Activated T-cell treated with anti-CD3 and anti-CD28 coated beads, Interleukin-2, amount 50 U/mL, for 4 hours (primary cell): Measurements from ENCODE around the gene MPV17. TPM values are rescaled to one million over a fixed set of nuclear protein-coding genes. Genes with fewer than 3 reads are reported as not detected.
A peak's percentile ranks its signal among the peaks of the same experiment; 100 is the strongest.

Source experiments
- ATAC-seq, 2 donors: fragments of 200-7000 bp; cut with Tn5 transposase; one replicate each; pipeline ENCODE4 v1.10.0; 2021
- DNase-seq: peaks from one replicate; pipeline ENCODE4 v3.0.0-alpha.2; 2020
- H3K27me3 Mint-ChIP-seq: one replicate; pipeline ENCODE4 v1.8.0; 2021; ENCODE audit warnings: low read depth, mixed read lengths
- H3K36me3 Mint-ChIP-seq: one replicate; pipeline ENCODE4 v1.8.0; 2022; ENCODE audit warnings: mixed read lengths; ENCODE audit not compliant: insufficient read depth
- H3K4me1 Mint-ChIP-seq: one replicate; pipeline ENCODE4 v1.8.0; 2021; ENCODE audit warnings: low read depth, mixed read lengths
- H3K4me3 Mint-ChIP-seq: one replicate; pipeline ENCODE4 v1.8.0; 2021; ENCODE audit warnings: mild to moderate bottlenecking, moderate library complexity, mixed read lengths
- H3K9me3 Mint-ChIP-seq: one replicate; pipeline ENCODE4 v1.8.0; 2021; ENCODE audit warnings: mixed read lengths
- total RNA-seq, 3 donors: library from RNA; stranded (reverse); gene quantifications; one replicate each; pipeline ENCODE4 v1.2.1, GENCODE V29; 2021

The MPV17 gene
- total RNA-seq, 3 donors from 2014 or later, result 84.6 to 89.4 (median 87.5) TPM

GRCh38 chr2:27261926-27262298 lies 61.0 kb downstream of the MPV17 start:
- H3K27me3 Mint-ChIP-seq, result peaks cover 65% of the 10 kb centered on the region
- no peaks in the 10 kb centered on the region for H3K9me3 Mint-ChIP-seq
- H3K4me3 Mint-ChIP-seq, result peak overlapping the region; percentile 53
- ATAC-seq (no peak), DNase-seq (no peak)
- H3K36me3 Mint-ChIP-seq, result no peaks in the 10 kb centered on the region
- H3K4me1 Mint-ChIP-seq, result peaks cover 33% of the 10 kb centered on the region

- Mint-ChIP-seq H3K36me3 (no peaks in the 10 kb centered on the region), H3K27me3 (peaks cover 71% of the 10 kb centered on the region), H3K9me3 (no peaks in the 10 kb centered on the region), H3K4me1 (peaks cover 33% of the 10 kb centered on the region), H3K4me3 (peak overlapping the region; percentile 53)
- ATAC-seq, result no peak
- DNase-seq, result no peak
Measured at GRCh38 chr2:27261241-27261925, 61.5 kb downstream of the MPV17 start.

Other genes with a start within 250 kb of the MPV17 start
- 1 to 10 TPM in 2 of 3 donors, under 1 TPM in 1; 0.76 to 1.4 (median 1.3) TPM for gene EMILIN1, start 244.5 kb downstream of the MPV17 start, total RNA-seq
- gene KHK, start 236.3 kb downstream of the MPV17 start, total RNA-seq, result 10 to 100 TPM in 1 of 3 donors, 1 to 10 TPM in 2; 5.2 to 10.7 (median 5.5) TPM
- 1 to 10 TPM; 2.6 to 7.3 (median 2.7) TPM for gene CGREF1, start 204.0 kb downstream of the MPV17 start, total RNA-seq
- gene ABHD1, start 199.3 kb downstream of the MPV17 start, total RNA-seq, result not detected
- 100 to 1,000 TPM in 2 of 3 donors, 10 to 100 TPM in 1; 98.0 to 119 (median 106) TPM for gene PREB, start 188.5 kb downstream of the MPV17 start, total RNA-seq
- gene PRR30, start 183.7 kb downstream of the MPV17 start, total RNA-seq, result not detected
- not detected for gene TCF23, start 174.1 kb downstream of the MPV17 start, total RNA-seq
- 10 to 100 TPM; 84.1 to 91.7 (median 85.1) TPM for gene ATRAID, start 111.1 kb downstream of the MPV17 start, total RNA-seq
- 100 to 1,000 TPM; 128 to 143 (median 141) TPM for gene SLC5A6, start 110.8 kb downstream of the MPV17 start, total RNA-seq
- gene CAD, start 105.7 kb downstream of the MPV17 start, total RNA-seq, result 100 to 1,000 TPM; 162 to 201 (median 185) TPM
- under 1 TPM; 0.15 to 0.43 (median 0.18) TPM for gene SLC30A3, start 60.0 kb downstream of the MPV17 start, total RNA-seq
- gene DNAJC5G, start 47.7 kb downstream of the MPV17 start, total RNA-seq, result not detected
- under 1 TPM; 0.21 to 0.40 (median 0.22) TPM for gene TRIM54, start 40.7 kb downstream of the MPV17 start, total RNA-seq
- gene UCN, start 14.7 kb downstream of the MPV17 start, total RNA-seq, result 1 to 10 TPM in 1 of 3 donors, under 1 TPM in 2; 0.71 to 1.1 (median 0.78) TPM
- gene GTF3C2, start 33.7 kb upstream of the MPV17 start, total RNA-seq, result 100 to 1,000 TPM; 102 to 110 (median 107) TPM
- gene EIF2B4, start 47.2 kb upstream of the MPV17 start, total RNA-seq, result 10 to 100 TPM; 63.4 to 69.8 (median 65.0) TPM
- gene SNX17, start 47.5 kb upstream of the MPV17 start, total RNA-seq, result 100 to 1,000 TPM; 117 to 125 (median 123) TPM
- gene ZNF513, start 57.6 kb upstream of the MPV17 start, total RNA-seq, result 10 to 100 TPM in 2 of 3 donors, 1 to 10 TPM in 1; 8.4 to 11.0 (median 10.4) TPM
- gene PPM1G, start 86.5 kb upstream of the MPV17 start, total RNA-seq, result 100 to 1,000 TPM; 177 to 208 (median 186) TPM
- gene NRBP1, start 105.5 kb upstream of the MPV17 start, total RNA-seq, result 100 to 1,000 TPM in 1 of 3 donors, 10 to 100 TPM in 2; 99.0 to 103 (median 99.4) TPM
- 1 to 10 TPM; 4.8 to 5.4 (median 5.2) TPM for gene KRTCAP3, start 119.3 kb upstream of the MPV17 start, total RNA-seq
- gene IFT172, start 166.6 kb upstream of the MPV17 start, total RNA-seq, result 1 to 10 TPM; 5.2 to 7.5 (median 6.7) TPM
- gene FNDC4, start 172.1 kb upstream of the MPV17 start, total RNA-seq, result under 1 TPM in 1 of 3 donors, not detected in 2; 0.11 TPM
- gene GCKR, start 173.7 kb upstream of the MPV17 start, total RNA-seq, result not detected